Panc1 (cell line): ENCODE measurements around the gene HKDC1. TPM values are rescaled to one million over a fixed set of nuclear protein-coding genes. Genes with fewer than 3 reads are reported as not detected.

Experiments
- total RNA-seq: library from RNA; stranded (reverse); gene quantifications from one replicate; pipeline ENCODE4 v1.2.1, GENCODE V29; 2021; ENCODE audit not compliant: unreplicated experiment

The HKDC1 gene
- total RNA-seq, 1 experiment from 2014 or later = 1.1 TPM

Other genes starting within 250 kb of the HKDC1 start
- gene KIFBP, start 231.5 kb upstream of the HKDC1 start, total RNA-seq = 45.9 TPM
- gene SRGN, start 132.2 kb upstream of the HKDC1 start, total RNA-seq = 8.5 TPM
- gene VPS26A, start 96.2 kb upstream of the HKDC1 start, total RNA-seq = 88.9 TPM
- 65.0 TPM for gene SUPV3L1, start 40.1 kb upstream of the HKDC1 start, total RNA-seq
- gene HK1, start 58.2 kb downstream of the HKDC1 start, total RNA-seq = 74.4 TPM
- 0.21 TPM for gene TACR2, start 196.6 kb downstream of the HKDC1 start, total RNA-seq
- 199 TPM for gene TSPAN15, start 231.1 kb downstream of the HKDC1 start, total RNA-seq